Measurements from ENCODE around the gene UCN2. TPM values are rescaled to one million over a fixed set of nuclear protein-coding genes. Genes with fewer than 3 reads are reported as not detected.
"Not testable (repeated sequence)": the region's sequence is repeated elsewhere in the genome, so short reads cannot be mapped to it uniquely, and the experiment has no call there.

UCN2 gene
- total RNA-seq, 1 donor from 2014 or later = not detected

GRCh38 chr3:48536116-48536515 lies 27.5 kb downstream of the UCN2 start:
- DNase-seq = no peak

GRCh38 chr3:48535578-48535977 lies 28.0 kb downstream of the UCN2 start:
- DNase-seq = no peak

GRCh38 chr3:48532977-48533337 lies 30.6 kb downstream of the UCN2 start:
- DNase-seq = no peak

- no peak for DNase-seq
Measured at GRCh38 chr3:48532271-48532976, 31.2 kb downstream of the UCN2 start.

- not testable (repeated sequence) for DNase-seq
Measured at GRCh38 chr3:48530701-48531100, 32.9 kb downstream of the UCN2 start.

GRCh38 chr3:48528754-48529153 lies 34.8 kb downstream of the UCN2 start:
- DNase-seq = no peak

- DNase-seq = no peak
Measured at GRCh38 chr3:48528048-48528447, 35.5 kb downstream of the UCN2 start.

GRCh38 chr3:48524970-48525369 lies 38.6 kb downstream of the UCN2 start:
- no peak for DNase-seq

- no peak for DNase-seq
Measured at GRCh38 chr3:48521635-48522034, 41.9 kb downstream of the UCN2 start.

GRCh38 chr3:48519277-48519643 lies 44.3 kb downstream of the UCN2 start:
- no peak for DNase-seq

GRCh38 chr3:48518638-48519276 lies 44.8 kb downstream of the UCN2 start:
- no peak for DNase-seq

GRCh38 chr3:48518069-48518468 lies 45.5 kb downstream of the UCN2 start:
- DNase-seq = no peak

GRCh38 chr3:48516571-48516970 lies 47.0 kb downstream of the UCN2 start:
- DNase-seq = no peak

- no peak for DNase-seq
Measured at GRCh38 chr3:48514431-48515227, 49.0 kb downstream of the UCN2 start.

Small RNA genes within 50 kb of the gene (small RNA-seq; reads per million reads assigned to genes)
- not detected for gene MIR6823

Other genes with a start within 250 kb of the UCN2 start
- gene SPINK8, start 230.1 kb downstream of the UCN2 start, total RNA-seq = not detected
- 2.5 TPM for gene FBXW12, start 191.6 kb downstream of the UCN2 start, total RNA-seq
- gene PLXNB1, start 133.7 kb downstream of the UCN2 start, total RNA-seq = 26.8 TPM
- 7.5 TPM for gene CCDC51, start 123.7 kb downstream of the UCN2 start, total RNA-seq
- 61.3 TPM for gene TMA7, start 123.5 kb downstream of the UCN2 start, total RNA-seq
- gene ATRIP, start 117.0 kb downstream of the UCN2 start, total RNA-seq = 5.9 TPM
- gene SHISA5, start 59.6 kb downstream of the UCN2 start, total RNA-seq = 72.5 TPM
- gene PFKFB4, start 7.0 kb downstream of the UCN2 start, total RNA-seq = 19.2 TPM
- gene COL7A1, start 31.5 kb upstream of the UCN2 start, total RNA-seq = 1.9 TPM
- gene UQCRC1, start 45.9 kb upstream of the UCN2 start, total RNA-seq = 124 TPM
- not detected for gene TMEM89, start 58.0 kb upstream of the UCN2 start, total RNA-seq
- 4.5 TPM for gene SLC26A6, start 71.7 kb upstream of the UCN2 start, total RNA-seq
- 34.5 TPM for gene CELSR3, start 99.1 kb upstream of the UCN2 start, total RNA-seq
- 8.4 TPM for gene NCKIPSD, start 122.1 kb upstream of the UCN2 start, total RNA-seq
- gene IP6K2, start 153.4 kb upstream of the UCN2 start, total RNA-seq = 90.6 TPM